ENCODE data around the gene CKAP2L.

CKAP2L gene

GRCh38 chr2:112750560-112750843 lies 13.9 kb downstream of the CKAP2L start:
- no peak for DNase-seq (ENCODE audit: low read depth)
- in situ Hi-C loops (cut with HindIII; ENCODE audit: low sequenced_read_pairs), result loop anchor here (5.0 kb wide), 1 partner anchor 37 kb away; no protein-coding TSS in a partner anchor
- no peak overlapping the region for H3K4me3 ChIP-seq (ENCODE audit: low read depth, low read length)
- no peak for TF ChIP-seq CTCF (IDR thresholded peaks at IDR 0.05; ENCODE audit: low read depth, low read length, missing control alignments)

- DNase-seq (ENCODE audit: low read depth), result peak; percentile 60
- no peak overlapping the region for H3K4me3 ChIP-seq (ENCODE audit: low read depth, low read length)
- in situ Hi-C loops (cut with HindIII; ENCODE audit: low sequenced_read_pairs), result loop anchor here (5.0 to 25.0 kb wide), 2 partner anchors 37 to 187 kb away; no protein-coding TSS in a partner anchor
- peak; percentile 98 for TF ChIP-seq CTCF (IDR thresholded peaks at IDR 0.05; ENCODE audit: low read depth, low read length, missing control alignments)
Measured at GRCh38 chr2:112749755-112750559, 14.5 kb downstream of the CKAP2L start.

- TF ChIP-seq CTCF (IDR thresholded peaks at IDR 0.05; ENCODE audit: low read depth, low read length, missing control alignments), result no peak
- DNase-seq (ENCODE audit: low read depth), result no peak
- no peak overlapping the region for H3K4me3 ChIP-seq (ENCODE audit: low read depth, low read length)
- in situ Hi-C loops (cut with HindIII; ENCODE audit: low sequenced_read_pairs), result loop anchor here (25.0 kb wide), 1 partner anchor 197 kb away; no protein-coding TSS in a partner anchor
Measured at GRCh38 chr2:112740527-112740926, 23.9 kb downstream of the CKAP2L start.

- TF ChIP-seq CTCF (IDR thresholded peaks at IDR 0.05; ENCODE audit: low read depth, low read length, missing control alignments), result no peak
- no peak for DNase-seq (ENCODE audit: low read depth)
- in situ Hi-C loops (cut with HindIII; ENCODE audit: low sequenced_read_pairs), result loop anchor here (25.0 kb wide), 1 partner anchor 200 kb away; no protein-coding TSS in a partner anchor
- no peak overlapping the region for H3K4me3 ChIP-seq (ENCODE audit: low read depth, low read length)
Measured at GRCh38 chr2:112737542-112738232, 26.7 kb downstream of the CKAP2L start.

- DNase-seq (ENCODE audit: low read depth), result no peak
- no peak overlapping the region for H3K4me3 ChIP-seq (ENCODE audit: low read depth, low read length)
- no peak for TF ChIP-seq CTCF (IDR thresholded peaks at IDR 0.05; ENCODE audit: low read depth, low read length, missing control alignments)
- in situ Hi-C loops (cut with HindIII; ENCODE audit: low sequenced_read_pairs), result loop anchor here (25.0 kb wide), 1 partner anchor 203 kb away; no protein-coding TSS in a partner anchor
Measured at GRCh38 chr2:112733871-112734270, 30.5 kb downstream of the CKAP2L start.

GRCh38 chr2:112733456-112733855 lies 31.0 kb downstream of the CKAP2L start:
- DNase-seq (ENCODE audit: low read depth), result no peak
- H3K4me3 ChIP-seq (ENCODE audit: low read depth, low read length), result no peak overlapping the region
- no peak for TF ChIP-seq CTCF (IDR thresholded peaks at IDR 0.05; ENCODE audit: low read depth, low read length, missing control alignments)
- in situ Hi-C loops (cut with HindIII; ENCODE audit: low sequenced_read_pairs), result loop anchor here (25.0 kb wide), 1 partner anchor 204 kb away; no protein-coding TSS in a partner anchor
